GM18499 (cell line): ENCODE measurements around the gene CDC42SE1.

Source experiments
- ATAC-seq: cut with Tn5 transposase; IDR thresholded peaks from one replicate; pipeline ENCODE4 v1.9.1; 2021; ENCODE audit warnings: moderate number of reproducible peaks; ENCODE audit not compliant: insufficient read depth, unreplicated experiment

Gene CDC42SE1

GRCh38 chr1:151054971-151055547 is 4.4 kb downstream of the CDC42SE1 start:
- ATAC-seq: no peak

- no peak for ATAC-seq
Measured at GRCh38 chr1:151051356-151052009, 7.9 kb downstream of the CDC42SE1 start.

GRCh38 chr1:151050051-151050688 is 9.3 kb downstream of the CDC42SE1 start:
- ATAC-seq: no peak

- ATAC-seq: no peak
Measured at GRCh38 chr1:151049458-151049857, 10.0 kb downstream of the CDC42SE1 start.

GRCh38 chr1:151048645-151049032 is 10.8 kb downstream of the CDC42SE1 start:
- no peak for ATAC-seq

- no peak for ATAC-seq
Measured at GRCh38 chr1:151047925-151048644, 11.3 kb downstream of the CDC42SE1 start.

GRCh38 chr1:151047591-151047924 is 11.9 kb downstream of the CDC42SE1 start, which contains the start of gene C1orf56:
C1orf56 (plus strand) TSS chr1:151047751; CDS start chr1:151047848, 97 bp downstream.
- ATAC-seq: no peak

GRCh38 chr1:151043163-151043562 is 16.3 kb downstream of the CDC42SE1 start:
- no peak for ATAC-seq

- ATAC-seq: no peak
Measured at GRCh38 chr1:151039521-151039920, 19.9 kb downstream of the CDC42SE1 start.

- no peak for ATAC-seq
Measured at GRCh38 chr1:151037032-151037431, 22.4 kb downstream of the CDC42SE1 start.

GRCh38 chr1:151036356-151036755 is 23.1 kb downstream of the CDC42SE1 start, which contains the start of gene BNIPL:
BNIPL (plus strand) TSS chr1:151036586; CDS start chr1:151036726, 140 bp downstream.
- ATAC-seq: no peak

GRCh38 chr1:151035167-151035566 is 24.3 kb downstream of the CDC42SE1 start:
- no peak for ATAC-seq

- ATAC-seq: no peak
Measured at GRCh38 chr1:151032164-151032563, 27.3 kb downstream of the CDC42SE1 start.

GRCh38 chr1:151026460-151026859 is 33.0 kb downstream of the CDC42SE1 start:
- ATAC-seq: no peak

- no peak for ATAC-seq
Measured at GRCh38 chr1:151024540-151025146, 34.8 kb downstream of the CDC42SE1 start.

GRCh38 chr1:151013518-151013917 is 45.9 kb downstream of the CDC42SE1 start:
- ATAC-seq: no peak

GRCh38 chr1:151012684-151013471 is 46.5 kb downstream of the CDC42SE1 start:
- no peak for ATAC-seq

GRCh38 chr1:151011154-151011850 is 48.1 kb downstream of the CDC42SE1 start:
- no peak for ATAC-seq

- no peak for ATAC-seq
Measured at GRCh38 chr1:151010346-151010726, 49.1 kb downstream of the CDC42SE1 start.
